ENCODE data around the gene FLAD1.
A peak's percentile ranks its signal among the peaks of the same experiment; 100 is the strongest.

The FLAD1 gene

DNA sequence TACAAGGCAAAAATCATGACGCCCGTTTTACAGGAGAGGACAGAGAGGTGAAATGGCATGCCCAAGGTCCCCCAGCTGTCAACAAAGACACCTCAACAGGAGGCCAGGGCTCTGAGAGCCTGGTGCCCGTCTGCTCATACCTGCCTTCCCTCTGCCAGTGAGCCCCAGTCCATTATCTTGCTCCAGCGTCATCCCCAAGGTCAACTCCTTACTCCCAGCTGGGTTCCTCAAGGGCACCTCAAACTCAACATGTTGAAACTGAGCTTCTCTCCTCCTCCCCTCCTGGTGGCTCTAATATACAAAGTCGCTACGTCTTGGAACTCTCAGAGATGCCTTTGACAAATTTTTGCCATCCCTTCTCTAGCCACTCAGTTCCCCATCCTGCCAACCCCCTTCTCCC lies 30.5 kb upstream of the FLAD1 start:
- DNase-seq = no peak

DNA sequence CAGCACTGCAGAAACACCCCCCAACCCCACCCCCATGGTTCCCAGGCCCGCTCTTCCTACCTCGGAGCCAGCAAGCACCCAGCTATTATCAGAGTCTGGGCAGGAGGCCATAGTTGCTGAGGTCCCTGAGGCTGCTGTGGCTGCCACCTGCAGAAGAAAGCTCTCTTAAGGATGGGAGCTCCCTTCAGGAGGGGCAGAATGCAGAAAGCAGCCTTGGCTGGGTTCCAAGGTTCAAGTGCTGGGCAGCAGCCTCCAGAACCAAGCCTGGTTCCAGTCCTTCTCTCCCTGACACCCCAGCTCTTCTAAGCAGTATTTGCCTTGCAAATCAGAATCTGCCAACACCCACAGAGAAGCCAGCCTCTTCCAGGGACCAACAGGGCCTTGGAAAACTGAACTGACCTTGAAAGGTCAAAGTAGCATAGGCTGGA lies 29.5 kb upstream of the FLAD1 start:
- DNase-seq = no peak

DNA sequence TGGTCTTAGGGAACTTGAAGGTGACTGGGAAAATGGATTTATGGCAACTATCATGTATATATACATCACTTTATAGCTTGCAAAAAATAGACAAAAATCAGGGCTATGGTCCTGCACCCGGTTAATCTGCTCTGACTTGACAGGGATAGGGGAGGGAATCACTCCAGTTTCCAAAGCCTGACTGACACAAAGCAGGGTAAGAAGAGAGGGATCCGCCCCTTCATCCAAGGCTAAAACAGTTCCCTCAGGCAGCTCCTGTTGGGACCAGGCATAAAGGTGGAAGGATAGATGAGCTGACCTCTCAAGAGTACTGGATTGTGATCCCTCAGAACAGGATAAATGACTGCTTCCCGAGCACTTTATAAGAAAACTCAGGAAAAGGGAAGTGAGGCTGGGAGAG lies 28.6 kb upstream of the FLAD1 start:
- DNase-seq = no peak

DNA sequence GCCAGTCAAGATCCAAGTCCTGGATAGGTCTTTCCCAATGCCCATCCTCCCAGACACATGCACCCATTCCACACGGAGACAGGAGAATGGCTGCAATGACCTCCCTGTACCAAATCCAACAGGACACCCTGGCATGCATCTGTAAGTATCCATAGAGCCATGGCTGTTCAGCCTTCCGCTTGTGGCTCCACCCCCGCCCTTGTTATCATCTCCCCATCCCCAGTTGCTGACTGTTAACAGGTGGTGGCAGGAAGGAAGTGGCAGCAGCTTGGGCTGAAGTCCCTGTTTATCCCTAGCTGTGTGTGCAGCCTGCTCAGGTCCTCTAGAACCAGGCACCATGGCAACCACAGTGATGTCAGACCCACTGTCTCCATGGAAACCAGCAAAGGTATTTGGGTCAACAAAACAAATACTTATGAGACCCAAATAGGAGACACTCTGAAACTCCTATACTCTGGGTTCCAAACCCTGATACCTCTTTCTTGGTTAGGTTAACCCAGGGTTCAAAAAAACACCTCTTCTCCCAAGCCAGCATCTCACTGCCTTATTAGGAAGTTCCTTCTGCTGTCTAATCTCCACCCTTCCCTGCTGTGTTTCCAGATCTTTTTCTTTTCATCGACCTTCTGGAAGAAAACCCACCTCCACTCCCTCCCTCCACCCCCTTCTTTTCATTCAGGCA lies 28.0 kb upstream of the FLAD1 start:
- peak in 1 of 2 experiments; percentile 29 for DNase-seq

DNA sequence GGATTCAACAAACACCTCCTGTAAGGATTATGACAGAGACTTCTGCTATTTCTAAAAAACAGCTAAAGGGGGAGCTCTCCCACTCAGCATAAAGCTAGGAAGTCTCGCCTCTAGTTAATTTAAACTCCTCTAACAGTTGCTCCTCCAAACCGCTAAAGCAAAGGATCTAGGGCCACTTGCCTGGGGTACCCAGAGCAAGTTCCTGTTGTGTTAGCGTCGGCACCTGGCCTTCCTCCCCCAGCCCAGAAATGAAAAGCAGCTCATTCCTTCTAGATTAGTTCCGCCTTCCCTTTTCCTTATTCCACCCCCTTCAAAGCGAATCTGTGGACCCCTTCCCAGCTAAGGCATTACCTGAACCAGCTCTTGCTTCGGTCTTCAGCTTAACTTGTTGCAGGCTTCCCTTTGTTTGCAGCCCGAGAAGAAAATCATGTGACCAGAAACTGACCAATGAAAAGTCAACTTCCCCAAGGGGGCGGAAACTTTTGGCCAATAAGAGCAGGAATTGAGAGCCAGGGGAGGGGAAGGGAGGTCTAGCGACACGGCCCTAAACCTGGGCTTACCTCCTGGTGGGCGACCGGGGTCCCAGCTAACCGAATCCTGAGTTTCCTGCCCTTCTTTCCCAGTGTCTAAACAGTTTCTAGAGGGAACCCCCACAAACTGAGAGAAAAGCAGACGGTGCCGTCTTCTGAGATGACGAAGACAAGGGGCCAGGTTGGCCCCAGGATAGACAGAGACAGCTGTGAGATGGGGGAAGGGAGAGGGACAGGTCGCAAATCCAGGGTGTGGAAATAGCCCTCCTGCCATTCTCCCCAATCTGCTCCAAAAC lies 27.2 kb upstream of the FLAD1 start, which contains the start of gene PBXIP1:
Gene PBXIP1 (minus strand): TSS at position 382 of the 826 bp plus-strand sequence. CDS start 2,378 bp downstream, outside the sequence.
- DNase-seq = peak; percentile 88 to 90

DNA sequence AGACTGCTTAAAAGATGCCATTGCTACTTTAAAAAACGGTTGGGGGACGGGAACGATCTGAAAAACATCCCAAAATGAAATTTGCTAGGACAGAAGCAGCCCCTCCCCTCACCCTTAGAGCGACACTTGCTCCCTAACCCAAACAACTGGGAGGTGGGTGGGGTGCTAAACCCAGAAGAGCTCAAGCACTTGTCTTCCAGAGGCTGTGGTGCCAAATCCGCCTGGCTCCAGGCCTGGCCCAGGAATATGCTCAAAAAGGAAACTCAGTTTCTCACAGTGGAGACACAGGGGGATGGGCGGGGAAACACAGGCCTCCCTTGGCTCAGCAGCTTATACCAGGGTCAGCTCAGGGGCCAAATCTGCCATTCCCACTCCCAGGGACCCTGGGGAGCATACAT lies 26.6 kb upstream of the FLAD1 start:
- no peak for DNase-seq

DNA sequence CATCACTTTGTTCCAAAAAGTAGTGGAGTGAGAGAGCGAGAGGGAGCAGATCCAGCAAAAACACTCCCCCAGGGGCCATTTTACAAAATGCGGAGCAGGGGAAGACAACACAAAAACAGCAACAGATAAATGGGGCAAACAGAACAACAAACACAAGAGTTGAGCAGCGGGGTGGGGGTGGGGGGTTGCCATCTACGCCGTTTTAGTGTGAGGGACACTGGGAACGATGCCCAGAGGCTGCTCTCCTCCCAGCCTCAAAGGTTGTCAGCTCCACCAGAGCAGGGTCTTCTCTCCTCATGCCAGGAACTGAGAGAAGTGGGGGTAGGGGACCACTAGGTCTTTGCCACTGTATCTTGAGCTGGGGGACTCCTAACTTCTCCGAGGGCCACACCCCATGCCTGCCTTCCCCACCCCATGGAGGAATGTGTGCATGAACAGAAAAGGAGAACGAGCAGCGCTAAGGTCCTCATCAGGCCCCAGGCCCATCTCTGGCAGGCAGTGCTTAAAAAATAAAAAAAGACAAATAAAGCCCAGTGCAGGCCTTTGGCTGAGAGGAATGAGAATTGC lies 26.0 kb upstream of the FLAD1 start:
- no peak for DNase-seq

DNA sequence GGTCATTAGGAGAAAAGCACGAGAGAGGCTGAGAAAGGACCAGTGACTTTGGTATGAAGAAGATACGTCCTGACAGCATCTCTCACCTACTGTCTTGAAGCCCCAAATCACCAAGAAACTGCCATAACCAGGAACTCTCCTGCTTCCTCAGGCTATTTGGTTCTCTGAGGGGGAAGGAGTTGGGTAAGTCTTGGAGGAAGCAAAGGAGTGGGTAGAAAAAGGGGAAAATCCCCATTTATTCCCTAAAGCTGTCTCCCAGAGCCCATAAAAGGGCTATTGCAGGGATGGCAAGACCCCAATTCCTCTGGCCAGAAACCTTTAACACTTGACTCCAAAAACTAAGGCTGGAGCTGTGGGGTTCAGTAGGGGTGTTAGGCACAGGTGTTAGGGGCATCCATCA lies 25.1 kb upstream of the FLAD1 start:
- DNase-seq = no peak

DNA sequence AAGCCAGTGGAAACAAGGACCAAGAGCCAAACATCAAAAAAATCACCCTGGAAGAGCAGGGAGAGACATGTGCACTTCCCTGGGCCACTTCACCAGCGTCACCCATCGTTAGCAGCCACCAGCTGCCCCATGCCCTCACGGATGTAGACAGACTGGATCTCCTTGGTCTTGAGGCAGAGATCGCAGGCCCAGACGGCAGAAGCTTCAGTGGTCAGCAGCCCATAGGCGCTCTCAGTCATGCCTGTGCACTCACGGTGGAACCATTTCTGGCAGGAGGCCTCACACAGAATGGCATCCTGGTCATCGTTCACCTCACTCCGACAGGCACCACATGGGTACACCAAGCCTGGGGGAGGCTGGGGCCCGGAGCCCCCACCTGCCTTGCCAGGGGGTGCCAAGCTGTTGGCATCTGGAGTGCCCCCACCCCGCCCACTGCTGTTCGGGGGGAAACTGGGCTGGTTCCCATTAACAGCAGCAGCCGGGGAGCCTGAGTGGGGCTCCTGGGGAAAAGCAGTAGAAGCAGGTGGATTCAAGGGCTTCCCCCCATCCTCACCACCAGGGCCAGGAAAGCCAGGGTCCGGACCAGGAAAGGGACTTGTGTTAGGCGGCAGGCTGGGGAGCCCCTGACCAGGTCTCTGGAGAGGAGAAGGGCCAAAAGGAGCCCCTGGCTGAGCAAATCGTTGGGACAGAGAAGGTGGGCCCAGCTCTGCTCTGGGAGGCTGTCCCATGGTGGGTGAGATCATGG lies 24.3 kb upstream of the FLAD1 start:
- DNase-seq = no peak

DNA sequence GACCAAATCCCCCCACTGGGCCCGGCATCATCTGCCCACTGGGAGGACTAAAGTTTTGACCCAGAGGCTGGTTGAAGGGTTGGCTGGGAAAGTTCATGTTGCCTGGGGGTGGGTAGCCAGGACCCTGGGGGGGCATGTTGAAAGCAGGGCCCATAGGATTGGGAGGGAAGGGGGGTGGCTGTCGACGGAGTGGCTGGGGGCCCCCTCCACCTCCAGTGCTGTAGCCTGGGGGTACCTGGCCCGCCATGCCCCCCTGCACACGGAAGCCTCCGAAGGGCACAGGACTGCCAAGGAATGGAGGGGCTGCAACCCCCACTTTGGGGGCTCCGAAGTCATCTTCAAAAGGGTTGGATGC lies 23.7 kb upstream of the FLAD1 start:
- DNase-seq = no peak

DNA sequence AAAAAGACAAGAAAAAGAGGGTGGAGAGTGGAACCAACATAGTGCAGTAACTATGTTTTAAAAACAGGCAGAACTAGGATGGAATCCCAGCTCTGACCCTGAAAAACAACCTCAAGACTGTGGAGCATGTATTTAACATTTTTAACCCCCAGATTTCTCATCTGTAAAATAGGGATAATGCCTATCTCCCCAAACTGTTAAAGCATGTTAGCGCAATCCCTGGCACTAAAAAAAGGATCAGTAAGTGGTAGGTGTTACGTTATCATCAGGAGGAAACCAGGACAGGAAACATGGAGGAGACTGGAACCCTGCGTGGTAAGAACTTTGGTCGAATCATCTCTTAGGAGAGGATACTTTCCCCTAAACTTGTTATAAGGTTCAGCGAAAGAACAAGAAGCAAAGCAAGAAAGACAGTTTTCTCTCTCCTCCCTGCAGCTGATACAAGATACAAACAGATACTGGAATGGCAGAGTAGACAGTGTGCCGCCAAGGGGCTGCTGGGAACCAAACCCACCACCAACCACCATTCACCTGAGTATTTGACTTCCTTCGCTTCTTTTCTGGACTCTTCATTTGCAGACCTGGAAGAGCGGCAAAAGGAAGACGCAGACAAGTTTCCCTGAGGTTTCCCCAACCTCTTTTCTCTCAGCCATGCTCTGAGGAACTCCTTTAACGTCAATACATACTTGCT lies 22.6 kb upstream of the FLAD1 start:
- no peak for DNase-seq

DNA sequence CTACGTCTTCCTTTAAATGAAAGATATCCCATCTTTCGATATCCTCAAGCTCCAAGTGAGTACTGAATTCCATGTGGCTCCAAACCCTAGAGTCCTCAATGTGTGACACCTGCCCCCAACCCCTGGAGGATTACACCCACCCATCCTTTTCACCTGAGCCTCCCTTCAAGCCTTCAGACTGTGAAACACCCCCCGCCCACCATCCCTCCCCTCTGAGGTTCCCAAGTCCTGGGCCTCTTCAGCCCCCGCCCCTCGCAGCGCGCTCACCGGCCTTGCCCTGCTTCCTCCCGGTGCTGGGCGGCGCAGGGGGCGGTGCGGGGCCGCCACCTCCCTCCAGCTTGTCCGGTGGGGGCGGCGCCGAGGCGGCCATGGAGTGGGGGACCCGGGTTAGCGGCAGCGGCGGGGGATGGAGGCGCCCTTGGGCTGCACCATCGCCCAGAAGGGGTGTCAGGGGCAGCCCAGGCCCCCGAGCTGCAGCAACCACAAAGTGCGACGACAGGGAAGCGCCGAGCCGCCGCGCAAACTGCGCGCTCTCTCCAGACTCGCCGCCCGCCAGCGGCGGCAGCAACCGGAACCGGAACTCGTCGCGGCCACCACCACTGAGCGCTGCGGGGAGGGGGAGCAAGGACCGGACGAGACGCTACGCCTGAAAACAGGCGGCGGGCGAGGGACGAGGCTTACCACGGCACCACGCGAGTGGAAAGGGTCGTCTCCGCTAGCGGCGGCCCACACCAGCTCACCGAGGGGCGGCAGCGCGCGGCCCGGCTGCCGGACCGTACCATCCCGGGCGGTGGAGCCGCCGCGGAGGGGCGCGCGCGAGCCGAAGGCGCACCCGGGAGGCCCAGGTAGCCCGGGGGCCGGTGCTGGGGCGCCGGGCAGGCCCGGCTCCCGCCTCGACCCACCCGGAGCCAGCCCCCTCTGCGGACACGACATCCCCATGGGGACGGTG lies 21.7 kb upstream of the FLAD1 start, which contains the start of gene PYGO2:
Gene PYGO2 (minus strand): TSS at position 576 of the 949 bp plus-strand sequence. CDS start 206 bp downstream, at position 370.
- peak; percentile 69 to 78 for DNase-seq

DNA sequence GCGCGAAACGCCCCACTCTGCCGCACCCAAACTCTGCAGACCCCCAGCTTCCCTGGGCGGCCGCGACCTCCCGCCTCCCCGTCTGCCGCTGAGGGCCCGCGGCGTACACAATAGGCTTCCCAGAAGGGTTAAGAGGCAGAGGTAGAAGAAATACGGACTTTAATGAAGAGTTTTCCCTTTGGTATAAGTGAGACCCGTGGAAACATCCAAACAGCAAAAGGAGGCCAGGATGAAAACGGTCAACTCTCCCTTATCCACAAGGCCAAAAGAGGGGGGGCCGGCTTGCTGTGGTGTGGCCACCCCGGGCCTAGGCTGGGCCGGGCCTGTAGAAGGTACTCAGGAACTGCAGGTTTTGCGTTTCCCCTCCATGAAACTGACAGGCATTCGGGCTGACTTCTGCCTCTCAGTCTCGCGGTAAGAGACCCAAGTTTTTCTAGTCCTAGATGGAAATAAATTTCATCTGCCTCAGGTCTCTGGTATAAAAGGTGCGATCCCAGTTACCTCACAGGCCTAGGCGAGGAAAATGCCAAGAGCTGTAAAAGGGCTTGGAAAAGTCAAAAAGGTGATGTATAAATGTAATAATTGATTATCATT lies 20.9 kb upstream of the FLAD1 start:
- no peak for DNase-seq

DNA sequence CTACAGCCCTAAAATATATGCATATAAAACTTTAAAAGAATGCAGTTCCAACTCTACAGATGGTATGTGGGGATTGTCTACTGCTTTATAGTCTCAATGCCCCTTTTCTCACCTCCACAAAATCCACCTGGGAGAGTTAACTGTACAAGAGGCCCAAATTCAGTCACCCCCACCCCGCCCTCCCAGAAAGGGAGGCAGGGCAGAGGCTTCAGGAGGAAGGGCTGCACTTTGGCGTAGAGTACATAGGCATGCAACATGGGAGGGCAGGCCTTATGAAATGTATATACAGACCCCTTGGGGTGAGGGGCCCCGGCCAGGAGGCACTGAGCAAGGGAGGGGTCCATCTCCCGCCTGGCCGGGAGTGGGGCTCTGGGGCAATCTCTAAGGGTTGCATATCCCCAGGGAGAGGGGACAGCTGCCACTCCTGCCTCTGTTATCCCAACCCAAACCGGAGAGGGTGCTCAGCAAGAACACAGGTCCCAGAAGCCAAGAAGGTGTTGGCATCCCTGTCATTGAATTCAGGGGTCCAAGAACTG lies 20.3 kb upstream of the FLAD1 start:
- DNase-seq = no peak

DNA sequence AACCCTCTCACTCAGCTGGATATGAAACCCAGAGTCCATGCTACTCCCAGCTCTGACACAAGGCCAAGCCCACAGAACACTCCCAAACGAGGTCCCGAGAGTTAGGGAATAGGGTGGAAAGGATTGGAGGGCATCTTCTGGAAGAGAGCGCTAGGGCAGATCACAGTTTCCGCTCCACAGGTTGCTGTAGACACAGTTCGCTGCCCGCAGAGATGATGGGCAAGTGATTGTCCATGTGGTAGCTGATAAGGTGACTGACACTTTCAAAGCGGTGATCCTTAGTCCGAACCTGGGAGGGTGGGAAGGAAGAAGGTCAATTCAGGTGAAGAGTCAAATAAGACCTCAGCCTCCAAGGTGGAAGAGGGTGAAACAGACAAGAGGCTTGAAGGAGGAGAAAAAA lies 19.5 kb upstream of the FLAD1 start:
- no peak for DNase-seq

DNA sequence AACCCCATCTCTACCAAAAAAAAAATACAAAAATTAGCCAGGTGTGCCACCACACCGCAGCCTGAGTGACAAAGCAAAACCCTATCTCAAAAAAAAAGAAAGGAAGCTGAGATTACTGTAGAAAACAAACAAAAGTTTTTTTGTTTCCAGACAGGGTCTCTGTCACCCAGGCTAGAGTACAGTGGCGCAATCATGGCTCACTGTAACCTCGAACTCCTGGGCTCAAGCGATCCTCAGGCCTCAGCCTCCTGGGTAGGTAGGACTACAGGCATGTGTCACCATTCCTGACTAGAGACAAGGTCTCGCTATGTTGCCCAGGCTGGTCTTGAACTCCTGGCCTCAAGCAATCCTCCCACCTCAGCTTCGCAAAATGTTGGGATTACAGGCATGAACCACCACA lies 18.8 kb upstream of the FLAD1 start:
- DNase-seq = no peak

DNA sequence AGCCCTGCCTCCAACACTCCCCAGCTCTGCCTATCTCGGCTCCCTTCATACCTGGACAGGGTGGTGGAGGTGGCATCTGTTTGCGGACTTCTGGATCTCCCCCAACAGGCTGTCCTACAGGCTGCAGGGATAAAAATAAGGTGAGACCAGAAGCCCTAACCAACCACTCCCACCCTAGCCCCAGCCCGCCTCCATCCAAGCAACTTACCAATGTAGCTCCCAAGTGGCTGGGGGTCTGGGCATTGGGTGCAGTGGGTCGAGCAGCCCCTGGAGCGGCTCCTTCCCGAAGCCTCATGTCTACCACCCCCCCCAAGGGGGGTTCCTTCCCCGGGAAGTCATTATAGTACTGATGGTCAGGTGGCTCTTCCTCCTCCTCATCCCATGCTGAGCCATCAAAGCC lies 17.0 kb upstream of the FLAD1 start:
- DNase-seq = no peak

DNA sequence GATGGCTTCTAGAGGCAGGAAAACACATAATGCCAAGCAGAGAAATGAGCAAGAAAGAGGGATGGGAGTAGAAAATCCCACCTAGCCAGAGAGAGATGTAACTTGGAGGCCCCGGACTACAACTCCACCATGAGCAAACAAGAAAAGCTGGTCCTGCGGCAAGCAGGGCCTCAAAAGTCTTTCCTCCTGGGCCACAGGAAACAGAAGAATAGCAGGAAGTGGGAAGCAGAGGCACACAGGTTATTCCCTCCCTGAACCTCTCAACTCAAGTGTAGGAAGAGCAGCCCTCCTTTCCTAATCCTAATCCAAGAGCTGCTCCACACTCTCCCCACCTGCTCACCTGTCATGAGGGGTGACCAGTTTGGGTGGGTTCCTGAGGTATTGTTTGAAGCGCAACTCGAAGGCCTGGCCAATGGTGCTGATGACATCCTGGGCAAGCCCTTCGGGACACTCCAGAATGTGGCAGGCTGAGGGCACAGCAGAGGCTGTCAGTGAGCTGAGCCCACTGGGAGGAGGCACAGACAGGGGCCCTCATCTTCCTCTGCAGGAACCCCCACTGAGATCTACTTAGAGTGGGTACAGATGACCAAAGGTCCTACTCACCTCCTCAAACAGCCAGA lies 15.7 kb upstream of the FLAD1 start:
- DNase-seq = no peak

DNA sequence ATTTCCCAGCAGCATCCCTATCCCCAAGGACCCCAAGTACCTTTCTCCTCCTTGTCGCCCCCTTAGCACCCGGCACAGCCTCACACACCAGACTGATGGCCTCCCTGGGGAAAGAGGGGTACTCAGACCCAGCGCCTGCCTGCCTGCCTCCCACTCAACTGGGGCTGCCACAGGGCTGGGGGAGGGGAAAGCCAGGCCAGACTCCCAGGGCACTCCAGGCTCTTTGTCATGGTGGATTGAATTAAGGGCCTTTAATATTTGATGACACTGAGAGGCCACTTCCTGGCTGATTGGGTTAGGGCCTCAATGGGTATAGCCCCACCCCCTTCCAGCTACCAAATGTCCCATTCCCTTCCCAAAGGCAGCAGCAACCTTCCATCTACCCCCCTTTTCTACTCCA lies 14.4 kb upstream of the FLAD1 start:
- DNase-seq = no peak

DNA sequence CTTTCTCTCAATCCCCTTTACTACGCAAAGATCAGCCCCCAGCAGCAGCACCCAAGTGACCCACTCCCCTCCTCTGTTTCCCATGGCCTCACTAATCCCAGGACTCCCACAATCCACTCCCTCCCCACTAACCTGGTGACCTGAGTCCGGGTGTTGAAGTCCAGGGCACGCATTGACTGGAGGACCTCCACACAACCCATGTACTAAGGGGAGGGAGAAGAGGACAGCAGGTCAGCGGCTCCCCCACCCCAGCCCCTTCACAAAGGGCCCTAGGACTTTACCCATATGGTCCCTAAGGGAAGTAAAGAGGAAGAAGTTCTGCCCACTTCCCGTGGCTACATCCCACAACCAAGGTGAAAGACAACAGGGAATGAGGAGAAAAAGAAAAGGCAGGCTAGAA lies 13.9 kb upstream of the FLAD1 start:
- DNase-seq = no peak
